ENCODE data around the gene CERS6. TPM values are rescaled to one million over a fixed set of nuclear protein-coding genes. Genes with fewer than 3 reads are reported as not detected.

The CERS6 gene
- total RNA-seq, 1 experiment from 2014 or later: 30.3 TPM

DNA sequence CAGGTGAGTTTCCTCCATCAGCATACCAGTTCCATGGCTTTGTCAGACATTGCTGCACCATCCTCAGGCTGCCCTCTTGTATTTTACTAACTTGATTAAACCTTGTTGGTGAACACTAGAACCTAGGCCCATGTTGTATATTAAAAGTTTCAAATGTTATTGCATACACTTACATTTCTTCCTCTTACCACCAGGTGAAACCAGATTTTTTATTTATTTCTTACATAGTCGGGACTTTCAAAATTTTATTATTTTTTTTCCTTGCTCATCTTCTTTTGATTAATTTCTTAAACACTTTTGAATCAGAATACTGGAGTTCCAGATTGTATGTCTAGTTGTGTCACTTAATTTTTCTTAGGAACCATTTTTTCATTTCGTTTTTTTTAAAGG, 5.9 kb downstream of the CERS6 start:
- no peaks in the 10 kb centered on the region; the same call in 1 of the 2 replicates for H3K36me3 ChIP-seq (ENCODE audit: control insufficient read depth, insufficient read depth, low read length)
- no TSS peak for BruUV-seq (replicated peaks)
- no peaks in the 10 kb centered on the region for H3K27me3 ChIP-seq (ENCODE audit: control insufficient read depth, insufficient read depth, low read length)
- ChIA-PET CTCF (interaction anchor here (0.6 kb wide), 1 partner anchor 9 kb away, joined by 6 read pairs; no protein-coding TSS in a partner anchor), POLR2A (no interaction called here)
- H3K9me3 ChIP-seq (ENCODE audit: control insufficient read depth, insufficient read depth, low read depth, low read length): no peaks in the 10 kb centered on the region
- no peak overlapping the region for H3K4me3 ChIP-seq (ENCODE audit: low read depth in 2 of 2, low read length in 2 of 2)
- in situ Hi-C loops (cut with HindIII; ENCODE audit: low pct_unique_long_range_greater_than_20kb, low sequenced_read_pairs) (no loop called here), intact Hi-C loops (cut with micrococcal nuclease; ENCODE audit: unreplicated experiment) (no loop called here)
- no peak overlapping the region for H3K27ac ChIP-seq (ENCODE audit: low read length)
- no peak for DNase-seq (ENCODE audit: low read depth, low spot score)
- H3K4me1 ChIP-seq (ENCODE audit: control insufficient read depth, insufficient read depth, low read length): peaks cover 27% of the 10 kb centered on the region
- no peak for ATAC-seq
- TF ChIP-seq, protein P1, sequence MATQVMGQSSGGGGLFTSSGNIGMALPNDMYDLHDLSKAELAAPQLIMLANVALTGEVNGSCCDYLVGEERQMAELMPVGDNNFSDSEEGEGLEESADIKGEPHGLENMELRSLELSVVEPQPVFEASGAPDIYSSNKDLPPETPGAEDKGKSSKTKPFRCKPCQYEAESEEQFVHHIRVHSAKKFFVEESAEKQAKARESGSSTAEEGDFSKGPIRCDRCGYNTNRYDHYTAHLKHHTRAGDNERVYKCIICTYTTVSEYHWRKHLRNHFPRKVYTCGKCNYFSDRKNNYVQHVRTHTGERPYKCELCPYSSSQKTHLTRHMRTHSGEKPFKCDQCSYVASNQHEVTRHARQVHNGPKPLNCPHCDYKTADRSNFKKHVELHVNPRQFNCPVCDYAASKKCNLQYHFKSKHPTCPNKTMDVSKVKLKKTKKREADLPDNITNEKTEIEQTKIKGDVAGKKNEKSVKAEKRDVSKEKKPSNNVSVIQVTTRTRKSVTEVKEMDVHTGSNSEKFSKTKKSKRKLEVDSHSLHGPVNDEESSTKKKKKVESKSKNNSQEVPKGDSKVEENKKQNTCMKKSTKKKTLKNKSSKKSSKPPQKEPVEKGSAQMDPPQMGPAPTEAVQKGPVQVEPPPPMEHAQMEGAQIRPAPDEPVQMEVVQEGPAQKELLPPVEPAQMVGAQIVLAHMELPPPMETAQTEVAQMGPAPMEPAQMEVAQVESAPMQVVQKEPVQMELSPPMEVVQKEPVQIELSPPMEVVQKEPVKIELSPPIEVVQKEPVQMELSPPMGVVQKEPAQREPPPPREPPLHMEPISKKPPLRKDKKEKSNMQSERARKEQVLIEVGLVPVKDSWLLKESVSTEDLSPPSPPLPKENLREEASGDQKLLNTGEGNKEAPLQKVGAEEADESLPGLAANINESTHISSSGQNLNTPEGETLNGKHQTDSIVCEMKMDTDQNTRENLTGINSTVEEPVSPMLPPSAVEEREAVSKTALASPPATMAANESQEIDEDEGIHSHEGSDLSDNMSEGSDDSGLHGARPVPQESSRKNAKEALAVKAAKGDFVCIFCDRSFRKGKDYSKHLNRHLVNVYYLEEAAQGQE (IDR thresholded peaks at IDR 0.05; ENCODE audit: insufficient read depth in 1 of 2, low read depth in 2 of 2, low read length in 1 of 2): no peak
- no peak for TF ChIP-seq POLR2AphosphoS5 (IDR thresholded peaks at IDR 0.05; ENCODE audit: low read depth, low read length)
- TF ChIP-seq TCF7L2 (IDR thresholded peaks at IDR 0.05; ENCODE audit: low read depth, low read length): no peak
- TF ChIP-seq, protein P2, sequence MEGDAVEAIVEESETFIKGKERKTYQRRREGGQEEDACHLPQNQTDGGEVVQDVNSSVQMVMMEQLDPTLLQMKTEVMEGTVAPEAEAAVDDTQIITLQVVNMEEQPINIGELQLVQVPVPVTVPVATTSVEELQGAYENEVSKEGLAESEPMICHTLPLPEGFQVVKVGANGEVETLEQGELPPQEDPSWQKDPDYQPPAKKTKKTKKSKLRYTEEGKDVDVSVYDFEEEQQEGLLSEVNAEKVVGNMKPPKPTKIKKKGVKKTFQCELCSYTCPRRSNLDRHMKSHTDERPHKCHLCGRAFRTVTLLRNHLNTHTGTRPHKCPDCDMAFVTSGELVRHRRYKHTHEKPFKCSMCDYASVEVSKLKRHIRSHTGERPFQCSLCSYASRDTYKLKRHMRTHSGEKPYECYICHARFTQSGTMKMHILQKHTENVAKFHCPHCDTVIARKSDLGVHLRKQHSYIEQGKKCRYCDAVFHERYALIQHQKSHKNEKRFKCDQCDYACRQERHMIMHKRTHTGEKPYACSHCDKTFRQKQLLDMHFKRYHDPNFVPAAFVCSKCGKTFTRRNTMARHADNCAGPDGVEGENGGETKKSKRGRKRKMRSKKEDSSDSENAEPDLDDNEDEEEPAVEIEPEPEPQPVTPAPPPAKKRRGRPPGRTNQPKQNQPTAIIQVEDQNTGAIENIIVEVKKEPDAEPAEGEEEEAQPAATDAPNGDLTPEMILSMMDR (IDR thresholded peaks at IDR 0.05): peak; percentile 9; the same call in 1 of the 2 replicates

GRCh38 chr2:168462543-168463045, 6.5 kb downstream of the CERS6 start:
- in situ Hi-C loops (cut with HindIII; ENCODE audit: low pct_unique_long_range_greater_than_20kb, low sequenced_read_pairs): no loop called here
- CTCF ChIA-PET: no interaction called here

GRCh38 chr2:168465594-168465993, 9.5 kb downstream of the CERS6 start:
- intact Hi-C loops (cut with micrococcal nuclease; ENCODE audit: unreplicated experiment) (no loop called here), in situ Hi-C loops (cut with HindIII; ENCODE audit: low pct_unique_long_range_greater_than_20kb, low sequenced_read_pairs) (no loop called here)
- H3K9me3 ChIP-seq (ENCODE audit: control insufficient read depth, insufficient read depth, low read depth, low read length): no peaks in the 10 kb centered on the region
- ChIA-PET POLR2A (no interaction called here), CTCF (no interaction called here)
- H3K36me3 ChIP-seq (ENCODE audit: control insufficient read depth, insufficient read depth, low read length): no peaks in the 10 kb centered on the region
- DNase-seq (ENCODE audit: low read depth, low spot score): no peak
- no peaks in the 10 kb centered on the region for H3K27me3 ChIP-seq (ENCODE audit: control insufficient read depth, insufficient read depth, low read length)
- no peak overlapping the region for H3K4me3 ChIP-seq (ENCODE audit: low read depth in 2 of 2, low read length in 2 of 2)
- TF ChIP-seq, protein P2 (IDR thresholded peaks at IDR 0.05): no peak
- TF ChIP-seq, protein P1 (IDR thresholded peaks at IDR 0.05; ENCODE audit: insufficient read depth in 1 of 2, low read depth in 2 of 2, low read length in 1 of 2): no peak
- TF ChIP-seq TCF7L2 (IDR thresholded peaks at IDR 0.05; ENCODE audit: low read depth, low read length) (no peak), POLR2AphosphoS5 (IDR thresholded peaks at IDR 0.05; ENCODE audit: low read depth, low read length) (no peak), SIN3A (IDR thresholded peaks at IDR 0.05; ENCODE audit: borderline replicate concordance, insufficient read depth, low read depth, low read length) (no peak)
- H3K27ac ChIP-seq (ENCODE audit: low read length): no peak overlapping the region
- H3K4me1 ChIP-seq (ENCODE audit: control insufficient read depth, insufficient read depth, low read length): peaks cover 28% of the 10 kb centered on the region
- BruUV-seq (replicated peaks): no TSS peak
- no peak for ATAC-seq

More at GRCh38 chr2:168462543-168463045, 6.5 kb downstream of the CERS6 start:
- no peak for TF ChIP-seq POLR2AphosphoS5 (IDR thresholded peaks at IDR 0.05; ENCODE audit: low read depth, low read length)
- Histone ChIP-seq H3K4me1 (ENCODE audit: control insufficient read depth, insufficient read depth, low read length) (peaks cover 30% of the 10 kb centered on the region), H3K27ac (ENCODE audit: low read length) (no peak overlapping the region), H3K36me3 (ENCODE audit: control insufficient read depth, insufficient read depth, low read length) (no peaks in the 10 kb centered on the region), H3K4me3 (ENCODE audit: low read depth in 2 of 2, low read length in 2 of 2) (no peak overlapping the region), H3K9me3 (ENCODE audit: control insufficient read depth, insufficient read depth, low read depth, low read length) (no peaks in the 10 kb centered on the region), H3K27me3 (ENCODE audit: control insufficient read depth, insufficient read depth, low read length) (no peaks in the 10 kb centered on the region)
- BruUV-seq (replicated peaks): no TSS peak
- DNase-seq (ENCODE audit: low read depth, low spot score): no peak
- intact Hi-C loops (cut with micrococcal nuclease; ENCODE audit: unreplicated experiment): no loop called here
- POLR2A ChIA-PET: no interaction called here
- ATAC-seq: no peak
